Endodermal cell (in vitro differentiated cells): ENCODE measurements around the gene ARL4A. TPM values are rescaled to one million over a fixed set of nuclear protein-coding genes. Genes with fewer than 3 reads are reported as not detected.

Experiments used
- DNase-seq: peaks from one replicate; pipeline ENCODE4 v3.0.0-alpha.2; 2017
- H3K27ac ChIP-seq: 2 replicates; pipeline ENCODE4 v1.5.1; 2013; ENCODE audit warnings: mild to moderate bottlenecking, low read depth, low read length, moderate library complexity
- H3K27me3 ChIP-seq: 2 replicates; pipeline ENCODE4 v1.6.1; 2013; ENCODE audit warnings: mild to moderate bottlenecking, low read length, moderate library complexity; ENCODE audit not compliant: insufficient read depth, control insufficient read depth, poor library complexity, severe bottlenecking
- H3K36me3 ChIP-seq: 2 replicates; pipeline ENCODE4 v1.7.0; 2013; ENCODE audit warnings: mild to moderate bottlenecking, low read length, moderate library complexity; ENCODE audit not compliant: control insufficient read depth, insufficient read depth
- H3K4me1 ChIP-seq: one replicate; pipeline ENCODE4 v1.7.0; 2013; ENCODE audit warnings: low read length; ENCODE audit not compliant: control insufficient read depth, insufficient read depth
- H3K4me3 ChIP-seq: 2 replicates; pipeline ENCODE4 v1.5.1; 2013; ENCODE audit warnings: mild to moderate bottlenecking, low read length, moderate library complexity
- H3K9ac ChIP-seq: 2 replicates; pipeline ENCODE4 v1.6.1; 2013; ENCODE audit warnings: mild to moderate bottlenecking, low read length, moderate library complexity; ENCODE audit not compliant: poor library complexity, severe bottlenecking; ENCODE audit errors: extremely low read depth
- H3K9me3 ChIP-seq: 2 replicates; pipeline ENCODE4 v1.6.1; 2013; ENCODE audit warnings: mild to moderate bottlenecking, low read length, moderate library complexity; ENCODE audit not compliant: control insufficient read depth
- H3K27ac Mint-ChIP-seq: 2 replicates; pipeline ENCODE4 v1.8.0; 2020; ENCODE audit warnings: mixed read lengths
- H3K27me3 Mint-ChIP-seq: 2 replicates; pipeline ENCODE4 v1.8.0; 2021; ENCODE audit warnings: mild to moderate bottlenecking, mixed read lengths; ENCODE audit not compliant: insufficient read depth
- H3K36me3 Mint-ChIP-seq: 2 replicates; pipeline ENCODE4 v1.8.0; 2020; ENCODE audit warnings: low read depth, mixed read lengths
- H3K4me1 Mint-ChIP-seq: 2 replicates; pipeline ENCODE4 v1.8.0; 2020; ENCODE audit warnings: mixed read lengths
- H3K4me3 Mint-ChIP-seq: 2 replicates; pipeline ENCODE4 v1.8.0; 2020; ENCODE audit warnings: mild to moderate bottlenecking, moderate library complexity, mixed read lengths
- H3K9me3 Mint-ChIP-seq: 2 replicates; pipeline ENCODE4 v1.8.0; 2020; ENCODE audit warnings: mild to moderate bottlenecking, mixed read lengths
- WGBS, 2 experiments: methylation state at CpG; one replicate each; pipeline versions ENCODE4 v1.1.5 to v1.1.7; 2013; ENCODE audit warnings: missing lambda C conversion rate in 2 of 2, mixed read lengths in 1 of 2; ENCODE audit not compliant: insufficient coverage in 1 of 2, insufficient read length in 1 of 2; 5-methylcytosine and 5-hydroxymethylcytosine counted together
- total RNA-seq, 2 donors: library from RNA; stranded (reverse); fragmentation: NEBNext Ultra II Directional in 1 of 2; extraction: Animal tissue kit (Norgen Biotek cat#: 25700) in 1 of 2; gene quantifications; 2 replicates in 1 of 2; 3 replicates in 1 of 2; pipeline ENCODE4 v1.2.1, GENCODE V29; 2021
- TF ChIP-seq, protein P1 (sequence below): fragments of 200-600 bp; sonication (generic); conservative IDR thresholded peaks from 2 replicates; pipeline ENCODE4 v1.5.0; 2021; ENCODE audit warnings: antibody characterized with exemption, mild to moderate bottlenecking

Gene ARL4A
- total RNA-seq, 2 donors from 2014 or later = 19.1 to 26.4 TPM

DNA sequence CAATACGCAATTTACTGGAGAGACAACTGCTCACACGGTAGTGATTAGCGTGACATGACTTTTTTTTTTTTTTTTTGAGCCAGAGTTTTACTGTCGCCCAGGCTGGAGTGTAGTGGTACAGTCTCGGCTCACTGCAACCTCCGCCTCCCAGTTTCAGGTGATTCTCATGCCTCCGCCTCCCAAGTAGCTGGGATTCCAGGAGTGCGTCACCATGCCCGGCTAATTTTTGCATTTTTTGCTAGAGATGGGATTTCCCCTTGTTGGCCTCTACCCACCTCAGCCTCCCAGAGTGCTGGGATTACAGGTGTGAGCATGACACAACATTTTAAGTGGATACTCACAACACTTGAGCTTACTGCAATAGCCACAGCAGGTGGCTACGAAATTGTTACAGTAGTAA lies 11.9 kb downstream of the ARL4A start:
- no peak overlapping the region for H3K9ac ChIP-seq
- Mint-ChIP-seq H3K4me3 (no peak overlapping the region), H3K4me1 (peaks cover 2% of the 10 kb centered on the region), H3K27me3 (no peaks in the 10 kb centered on the region), H3K27ac (no peak overlapping the region), H3K9me3 (peaks cover 22% of the 10 kb centered on the region), H3K36me3 (peaks cover 10% of the 10 kb centered on the region)
- no peaks in the 10 kb centered on the region for H3K4me1 ChIP-seq
- TF ChIP-seq, protein P1, sequence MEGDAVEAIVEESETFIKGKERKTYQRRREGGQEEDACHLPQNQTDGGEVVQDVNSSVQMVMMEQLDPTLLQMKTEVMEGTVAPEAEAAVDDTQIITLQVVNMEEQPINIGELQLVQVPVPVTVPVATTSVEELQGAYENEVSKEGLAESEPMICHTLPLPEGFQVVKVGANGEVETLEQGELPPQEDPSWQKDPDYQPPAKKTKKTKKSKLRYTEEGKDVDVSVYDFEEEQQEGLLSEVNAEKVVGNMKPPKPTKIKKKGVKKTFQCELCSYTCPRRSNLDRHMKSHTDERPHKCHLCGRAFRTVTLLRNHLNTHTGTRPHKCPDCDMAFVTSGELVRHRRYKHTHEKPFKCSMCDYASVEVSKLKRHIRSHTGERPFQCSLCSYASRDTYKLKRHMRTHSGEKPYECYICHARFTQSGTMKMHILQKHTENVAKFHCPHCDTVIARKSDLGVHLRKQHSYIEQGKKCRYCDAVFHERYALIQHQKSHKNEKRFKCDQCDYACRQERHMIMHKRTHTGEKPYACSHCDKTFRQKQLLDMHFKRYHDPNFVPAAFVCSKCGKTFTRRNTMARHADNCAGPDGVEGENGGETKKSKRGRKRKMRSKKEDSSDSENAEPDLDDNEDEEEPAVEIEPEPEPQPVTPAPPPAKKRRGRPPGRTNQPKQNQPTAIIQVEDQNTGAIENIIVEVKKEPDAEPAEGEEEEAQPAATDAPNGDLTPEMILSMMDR = no peak
- no peaks in the 10 kb centered on the region for H3K36me3 ChIP-seq
- no peak overlapping the region for H3K27ac ChIP-seq
- H3K27me3 ChIP-seq = no peaks in the 10 kb centered on the region
- 88 to 94% methylated on average over 6 to 10 of the region's 10 CpGs for WGBS, 2 experiments
- H3K9me3 ChIP-seq = peaks cover 6% of the 10 kb centered on the region
- DNase-seq = no peak
- no peak overlapping the region for H3K4me3 ChIP-seq

DNA sequence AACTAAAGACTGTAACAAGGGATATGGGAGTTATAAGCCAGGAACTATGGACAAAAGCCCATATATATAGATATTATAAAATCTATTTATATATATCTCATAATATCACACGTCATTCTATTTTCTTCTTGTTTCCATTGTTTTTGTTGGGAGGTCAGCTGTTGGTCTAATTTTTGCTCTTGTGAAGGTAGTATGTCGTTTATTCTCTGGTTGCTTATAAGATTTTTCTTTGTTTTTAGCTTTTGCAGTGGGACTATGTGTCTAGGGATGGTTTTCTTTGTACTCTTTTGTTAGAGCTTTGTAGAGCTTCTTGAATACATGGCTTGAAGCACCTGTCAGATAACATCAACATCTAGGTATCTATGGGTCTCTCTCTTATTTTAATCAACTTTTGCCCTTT lies 14.0 kb downstream of the ARL4A start:
- no peaks in the 10 kb centered on the region for H3K4me1 ChIP-seq
- TF ChIP-seq, protein P1 = no peak
- no peak overlapping the region for H3K4me3 Mint-ChIP-seq
- no peaks in the 10 kb centered on the region for H3K36me3 ChIP-seq
- H3K27ac ChIP-seq = no peak overlapping the region
- H3K27me3 ChIP-seq = no peaks in the 10 kb centered on the region
- H3K9me3 Mint-ChIP-seq = peaks cover 22% of the 10 kb centered on the region
- H3K36me3 Mint-ChIP-seq = peaks cover 10% of the 10 kb centered on the region
- peaks cover 6% of the 10 kb centered on the region for H3K9me3 ChIP-seq
- no peaks in the 10 kb centered on the region for H3K4me1 Mint-ChIP-seq
- 88% methylated on average over 1 of the region's 2 CpGs; no CpG with 5 or more reads in 1 of the 2 experiments for WGBS, 2 experiments
- no peak overlapping the region for H3K4me3 ChIP-seq
- H3K9ac ChIP-seq = no peak overlapping the region
- H3K27me3 Mint-ChIP-seq = no peaks in the 10 kb centered on the region
- no peak overlapping the region for H3K27ac Mint-ChIP-seq
- no peak for DNase-seq

DNA sequence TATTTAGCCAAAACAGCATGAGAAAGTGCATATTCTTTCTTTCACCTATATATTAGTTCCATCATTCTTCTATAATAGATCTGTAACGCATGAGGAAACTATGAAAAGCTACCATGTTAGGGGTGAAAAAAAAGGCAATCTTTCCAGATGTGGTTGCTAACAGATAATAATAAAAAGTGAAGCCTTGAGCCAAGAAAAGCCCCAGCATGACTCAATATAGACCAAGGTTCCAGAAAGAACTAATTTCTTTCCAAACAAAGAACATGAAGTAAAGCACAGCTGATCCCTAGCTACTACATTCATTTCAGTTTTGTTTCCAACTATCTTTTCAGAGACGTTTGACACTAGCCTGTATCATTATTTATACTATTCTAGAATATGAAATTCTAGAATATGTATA lies 16.4 kb downstream of the ARL4A start:
- Histone ChIP-seq H3K27ac (no peak overlapping the region), H3K4me3 (no peak overlapping the region), H3K36me3 (no peaks in the 10 kb centered on the region), H3K9ac (no peak overlapping the region), H3K27me3 (no peaks in the 10 kb centered on the region), H3K9me3 (peaks cover 6% of the 10 kb centered on the region), H3K4me1 (no peaks in the 10 kb centered on the region)
- Mint-ChIP-seq H3K27me3 (no peaks in the 10 kb centered on the region), H3K9me3 (peaks cover 22% of the 10 kb centered on the region), H3K4me1 (no peaks in the 10 kb centered on the region), H3K4me3 (no peak overlapping the region), H3K36me3 (peaks cover 10% of the 10 kb centered on the region), H3K27ac (no peak overlapping the region)
- DNase-seq = no peak
- 100% methylated on average over 1 of the region's 2 CpGs for WGBS, 2 experiments
- TF ChIP-seq, protein P1 = no peak
